Fibroblast of skin of abdomen (primary cell): ENCODE results near the gene TARDBP.
A peak's percentile ranks its signal among the peaks of the same experiment; 100 is the strongest.
"Not testable (repeated sequence)": the region's sequence is repeated elsewhere in the genome, so short reads cannot be mapped to it uniquely, and the experiment has no call there.

Experiments used
- DNase-seq: peaks from one replicate; pipeline ENCODE4 v3.0.0-alpha.2; 2013

Gene TARDBP

GRCh38 chr1:11042995-11043874 lies 30.8 kb downstream of the TARDBP start:
- DNase-seq: no peak

GRCh38 chr1:11044086-11044848 lies 31.8 kb downstream of the TARDBP start:
- no peak for DNase-seq

GRCh38 chr1:11044849-11045427 lies 32.5 kb downstream of the TARDBP start:
- no peak for DNase-seq

GRCh38 chr1:11045428-11046269 lies 33.2 kb downstream of the TARDBP start:
- DNase-seq: no peak

GRCh38 chr1:11046270-11046566 lies 33.8 kb downstream of the TARDBP start:
- no peak for DNase-seq

- no peak for DNase-seq
Measured at GRCh38 chr1:11046625-11047365, 34.3 kb downstream of the TARDBP start, which contains the start of gene MASP2. MASP2 (minus strand) TSS chr1:11047239; CDS start chr1:11047207, 32 bp downstream.

- not testable (repeated sequence) for DNase-seq
Measured at GRCh38 chr1:11051121-11051520, 38.7 kb downstream of the TARDBP start.

- peak; percentile 22 for DNase-seq
Measured at GRCh38 chr1:11051781-11052511, 39.5 kb downstream of the TARDBP start.

GRCh38 chr1:11052839-11053757 lies 40.6 kb downstream of the TARDBP start:
- DNase-seq: peak; percentile 16

GRCh38 chr1:11053758-11054137 lies 41.3 kb downstream of the TARDBP start:
- DNase-seq: no peak

GRCh38 chr1:11054181-11054580 lies 41.7 kb downstream of the TARDBP start:
- no peak for DNase-seq

- DNase-seq: no peak
Measured at GRCh38 chr1:11054666-11055065, 42.2 kb downstream of the TARDBP start.

- no peak for DNase-seq
Measured at GRCh38 chr1:11055676-11056075, 43.2 kb downstream of the TARDBP start.

- DNase-seq: no peak
Measured at GRCh38 chr1:11056504-11056903, 44.0 kb downstream of the TARDBP start.

GRCh38 chr1:11057477-11057876 lies 45.0 kb downstream of the TARDBP start:
- DNase-seq: no peak

GRCh38 chr1:11058026-11058425 lies 45.6 kb downstream of the TARDBP start:
- no peak for DNase-seq

- no peak for DNase-seq
Measured at GRCh38 chr1:11058595-11059154, 46.2 kb downstream of the TARDBP start.

GRCh38 chr1:11059155-11059967 lies 46.9 kb downstream of the TARDBP start:
- DNase-seq: no peak
